ENCODE measurements around the gene TTC9C. TPM values are rescaled to one million over a fixed set of nuclear protein-coding genes. Genes with fewer than 3 reads are reported as not detected.

TTC9C gene
- total and polyA plus RNA-seq, 2 of the 13 experiments (the other 11 are each of a cell fraction or from before 2014, with no cell fraction given), result 28.0 to 36.4 TPM

GRCh38 chr11:62753736-62754603 is 25.7 kb downstream of the TTC9C start, which contains the start of gene ZBTB3 (continued):
- TF ChIP-seq ZNF883 (CRISPR knock-in tag; IDR thresholded peaks at IDR 0.05; ENCODE audit: not compliant biosample characterization) (peak; percentile 53), GATAD1 (CRISPR knock-in tag; IDR thresholded peaks at IDR 0.05) (peak; percentile 86), CBX5 (CRISPR knock-in tag; IDR thresholded peaks at IDR 0.05; ENCODE audit: borderline replicate concordance) (no peak; the same call in 1 of the 2 replicates), ZMYM3 (CRISPR knock-in tag; IDR thresholded peaks at IDR 0.05) (peak; percentile 74; the same call in 1 of the 2 replicates), POLR2AphosphoS5 (IDR thresholded peaks at IDR 0.05; ENCODE audit: low read depth, low read length) (peak; percentile 57; the same call in 1 of the 2 replicates), PBX3 (CRISPR knock-in tag; IDR thresholded peaks at IDR 0.05; ENCODE audit: borderline replicate concordance) (no peak), TBX3 (IDR thresholded peaks at IDR 0.05; ENCODE audit: borderline replicate concordance) (peak; percentile 31; the same call in 1 of the 2 replicates), SPEN (CRISPR knock-in tag; IDR thresholded peaks at IDR 0.05; ENCODE audit: low read depth) (peak; percentile 44; the same call in 1 of the 2 replicates), ZNF788 (CRISPR knock-in tag; IDR thresholded peaks at IDR 0.05; ENCODE audit: borderline replicate concordance) (0 out of 2 replicates have a peak, but pooled peaks have one; percentile 13), SMAD1 (CRISPR knock-in tag; IDR thresholded peaks at IDR 0.05; ENCODE audit: borderline replicate concordance, low read depth) (no peak), IKZF5 (CRISPR knock-in tag; IDR thresholded peaks at IDR 0.05) (peak; percentile 40; the same call in 1 of the 2 replicates), NONO (IDR thresholded peaks at IDR 0.05) (no peak), NONO (CRISPR knock-in tag; conservative IDR thresholded peaks at IDR 0.05) (peak; percentile 73), THAP11 (CRISPR knock-in tag; IDR thresholded peaks at IDR 0.05) (peak; percentile 53; the same call in 1 of the 2 replicates), YY1 (IDR thresholded peaks at IDR 0.05; ENCODE audit: insufficient read depth, insufficient replicate concordance, low read depth, low read length) (peak; percentile 47), DR1 (CRISPR knock-in tag; IDR thresholded peaks at IDR 0.05) (peak; percentile 52; the same call in 1 of the 2 replicates), ELF3 (CRISPR knock-in tag; IDR thresholded peaks at IDR 0.05) (peak; percentile 43; the same call in 1 of the 2 replicates), CREM (IDR thresholded peaks at IDR 0.05) (peak; percentile 62; the same call in 1 of the 2 replicates), CREM (CRISPR knock-in tag; IDR thresholded peaks at IDR 0.05) (no peak), REPIN1 (CRISPR knock-in tag; IDR thresholded peaks at IDR 0.05; ENCODE audit: borderline replicate concordance, low read depth) (no peak; the same call in 1 of the 2 replicates), TBX2 (CRISPR knock-in tag; IDR thresholded peaks at IDR 0.05; ENCODE audit: borderline replicate concordance) (peak; percentile 37; the same call in 1 of the 2 replicates)
- TF ChIP-seq, protein P1, sequence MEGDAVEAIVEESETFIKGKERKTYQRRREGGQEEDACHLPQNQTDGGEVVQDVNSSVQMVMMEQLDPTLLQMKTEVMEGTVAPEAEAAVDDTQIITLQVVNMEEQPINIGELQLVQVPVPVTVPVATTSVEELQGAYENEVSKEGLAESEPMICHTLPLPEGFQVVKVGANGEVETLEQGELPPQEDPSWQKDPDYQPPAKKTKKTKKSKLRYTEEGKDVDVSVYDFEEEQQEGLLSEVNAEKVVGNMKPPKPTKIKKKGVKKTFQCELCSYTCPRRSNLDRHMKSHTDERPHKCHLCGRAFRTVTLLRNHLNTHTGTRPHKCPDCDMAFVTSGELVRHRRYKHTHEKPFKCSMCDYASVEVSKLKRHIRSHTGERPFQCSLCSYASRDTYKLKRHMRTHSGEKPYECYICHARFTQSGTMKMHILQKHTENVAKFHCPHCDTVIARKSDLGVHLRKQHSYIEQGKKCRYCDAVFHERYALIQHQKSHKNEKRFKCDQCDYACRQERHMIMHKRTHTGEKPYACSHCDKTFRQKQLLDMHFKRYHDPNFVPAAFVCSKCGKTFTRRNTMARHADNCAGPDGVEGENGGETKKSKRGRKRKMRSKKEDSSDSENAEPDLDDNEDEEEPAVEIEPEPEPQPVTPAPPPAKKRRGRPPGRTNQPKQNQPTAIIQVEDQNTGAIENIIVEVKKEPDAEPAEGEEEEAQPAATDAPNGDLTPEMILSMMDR (CRISPR knock-in tag; IDR thresholded peaks at IDR 0.05), result peak; percentile 29; the same call in 1 of the 2 replicates
- TF ChIP-seq, protein P2, sequence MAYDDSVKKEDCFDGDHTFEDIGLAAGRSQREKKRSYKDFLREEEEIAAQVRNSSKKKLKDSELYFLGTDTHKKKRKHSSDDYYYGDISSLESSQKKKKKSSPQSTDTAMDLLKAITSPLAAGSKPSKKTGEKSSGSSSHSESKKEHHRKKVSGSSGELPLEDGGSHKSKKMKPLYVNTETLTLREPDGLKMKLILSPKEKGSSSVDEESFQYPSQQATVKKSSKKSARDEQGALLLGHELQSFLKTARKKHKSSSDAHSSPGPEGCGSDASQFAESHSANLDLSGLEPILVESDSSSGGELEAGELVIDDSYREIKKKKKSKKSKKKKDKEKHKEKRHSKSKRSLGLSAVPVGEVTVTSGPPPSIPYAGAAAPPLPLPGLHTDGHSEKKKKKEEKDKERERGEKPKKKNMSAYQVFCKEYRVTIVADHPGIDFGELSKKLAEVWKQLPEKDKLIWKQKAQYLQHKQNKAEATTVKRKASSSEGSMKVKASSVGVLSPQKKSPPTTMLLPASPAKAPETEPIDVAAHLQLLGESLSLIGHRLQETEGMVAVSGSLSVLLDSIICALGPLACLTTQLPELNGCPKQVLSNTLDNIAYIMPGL (CRISPR knock-in tag; IDR thresholded peaks at IDR 0.05; ENCODE audit: borderline replicate concordance in 1 of 2, low read depth in 1 of 2), result peak in 1 of 2 experiments; percentile 33; a peak in 1 of 4 replicates
